Measurements from ENCODE around the gene DNASE2B.

The DNASE2B gene

GRCh38 chr1:84429231-84429630 is 30.9 kb downstream of the DNASE2B start:
- H3K4me3 ChIP-seq (ENCODE audit: low read depth, low read length), result no peak overlapping the region
- H3K36me3 ChIP-seq, result no peaks in the 10 kb centered on the region
- no peaks in the 10 kb centered on the region for H3K27me3 ChIP-seq (ENCODE audit: insufficient read depth, low read depth, severe bottlenecking)
- H3K9me3 ChIP-seq (ENCODE audit: severe bottlenecking), result no peaks in the 10 kb centered on the region
- DNase-seq, result no peak
- no peak overlapping the region for H3K27ac ChIP-seq
- no peak for TF ChIP-seq CTCF (IDR thresholded peaks at IDR 0.05; ENCODE audit: low read depth, low read length)

- Histone ChIP-seq H3K27ac (no peak overlapping the region), H3K27me3 (ENCODE audit: insufficient read depth, low read depth, severe bottlenecking) (no peaks in the 10 kb centered on the region), H3K9me3 (ENCODE audit: severe bottlenecking) (no peaks in the 10 kb centered on the region), H3K36me3 (no peaks in the 10 kb centered on the region), H3K4me3 (ENCODE audit: low read depth, low read length) (no peak overlapping the region)
- TF ChIP-seq CTCF (IDR thresholded peaks at IDR 0.05; ENCODE audit: low read depth, low read length), result no peak
- DNase-seq, result no peak
These were observed 32.3 kb downstream of the DNASE2B start for GRCh38 chr1:84430546-84430945.

- Histone ChIP-seq H3K27ac (no peak overlapping the region), H3K36me3 (no peaks in the 10 kb centered on the region), H3K27me3 (ENCODE audit: insufficient read depth, low read depth, severe bottlenecking) (no peaks in the 10 kb centered on the region), H3K9me3 (ENCODE audit: severe bottlenecking) (no peaks in the 10 kb centered on the region), H3K4me3 (ENCODE audit: low read depth, low read length) (peak overlapping the region; percentile 12; the same call in 1 of the 2 replicates)
- peak; percentile 55 for TF ChIP-seq CTCF (IDR thresholded peaks at IDR 0.05; ENCODE audit: low read depth, low read length)
- DNase-seq, result peak; percentile 43
These were observed 35.2 kb downstream of the DNASE2B start for GRCh38 chr1:84433258-84434080.

GRCh38 chr1:84434081-84434769 is 35.9 kb downstream of the DNASE2B start:
- Histone ChIP-seq H3K36me3 (no peaks in the 10 kb centered on the region), H3K4me3 (ENCODE audit: low read depth, low read length) (no peak overlapping the region), H3K27ac (no peak overlapping the region), H3K9me3 (ENCODE audit: severe bottlenecking) (no peaks in the 10 kb centered on the region), H3K27me3 (ENCODE audit: insufficient read depth, low read depth, severe bottlenecking) (no peaks in the 10 kb centered on the region)
- no peak for DNase-seq
- no peak for TF ChIP-seq CTCF (IDR thresholded peaks at IDR 0.05; ENCODE audit: low read depth, low read length)

- H3K27me3 ChIP-seq (ENCODE audit: insufficient read depth, low read depth, severe bottlenecking), result no peaks in the 10 kb centered on the region
- no peaks in the 10 kb centered on the region for H3K36me3 ChIP-seq
- TF ChIP-seq CTCF (IDR thresholded peaks at IDR 0.05; ENCODE audit: low read depth, low read length), result no peak
- H3K27ac ChIP-seq, result no peak overlapping the region
- no peaks in the 10 kb centered on the region for H3K9me3 ChIP-seq (ENCODE audit: severe bottlenecking)
- H3K4me3 ChIP-seq (ENCODE audit: low read depth, low read length), result no peak overlapping the region
- no peak for DNase-seq
These were observed 36.7 kb downstream of the DNASE2B start for GRCh38 chr1:84434801-84435549.

Measured in WERI-Rb-1 (cell line).